ENCODE measurements around the gene CEL. TPM values are rescaled to one million over a fixed set of nuclear protein-coding genes. Genes with fewer than 3 reads are reported as not detected.

The CEL gene
- total and polyA plus RNA-seq, 2 donors (not counting 3 experiments of a cell fraction or from before 2014, with no cell fraction given) = 0.92 to 1.1 TPM

GRCh38 chr9:133057006-133057405, 4.8 kb upstream of the CEL start:
- intact Hi-C loops (cut with micrococcal nuclease) (no loop called here), dilution Hi-C loops (cut with MboI; ENCODE audit: extremely low pct_ligation_motif_present, low sequenced_read_pairs) (no loop called here)
- ChIA-PET CTCF (interaction anchor here (0.6 kb wide), 1 partner anchor 87 kb away, joined by 3 read pairs; no protein-coding TSS in a partner anchor), POLR2A (no interaction called here)
- Histone ChIP-seq H3K9me1 (replicated peaks; ENCODE audit: control insufficient read depth, extremely low read depth, insufficient read depth, low read length) (no peaks in the 10 kb centered on the region), H3K4me1 (ENCODE audit: control insufficient read depth, extremely low read depth, insufficient read depth, low read length) (peaks cover 3% of the 10 kb centered on the region), H3K27ac (ENCODE audit: insufficient read depth, low read depth, low read length) (no peak overlapping the region), H2AFZ (ENCODE audit: low read depth, low read length) (no peak overlapping the region), H3K27me3 (ENCODE audit: control insufficient read depth in 2 of 2, insufficient read depth in 2 of 2, low read length in 2 of 2) (no peaks in the 10 kb centered on the region), H4K20me1 (replicated peaks; ENCODE audit: control insufficient read depth, extremely low read depth, insufficient read depth, low read length) (no peaks in the 10 kb centered on the region), H3K79me2 (ENCODE audit: control insufficient read depth, insufficient read depth, low read length) (no peaks in the 10 kb centered on the region), H3K9me3 (replicated peaks; ENCODE audit: control insufficient read depth, insufficient read depth, low read length) (no peaks in the 10 kb centered on the region), H3K4me2 (ENCODE audit: insufficient read depth, low read length) (no peak overlapping the region), H3K4me3 (replicated peaks in 1 of 3; ENCODE audit: insufficient read depth in 1 of 3, low read depth in 1 of 3, low read length in 3 of 3) (no peak overlapping the region), H3K9ac (replicated peaks; ENCODE audit: extremely low read depth, insufficient read depth, low read length) (no peak overlapping the region), H3K36me3 (ENCODE audit: control insufficient read depth in 2 of 2, extremely low read depth in 1 of 2, insufficient read depth in 2 of 2, low read length in 2 of 2) (peaks cover 0 to 30% of the 10 kb centered on the region in 2 experiments)
- FAIRE-seq = no peak
- no TSS peak for BruUV-seq (replicated peaks)
- no peak for DNase-seq (ENCODE audit: low read depth, low spot score)
- TF ChIP-seq POLR2AphosphoS5 (IDR thresholded peaks at IDR 0.05; ENCODE audit: insufficient read depth, low read depth, low read length) = no peak
- TF ChIP-seq JUN (IDR thresholded peaks at IDR 0.05; ENCODE audit: borderline replicate concordance, insufficient read depth, insufficient read length, low read depth) = no peak
- TF ChIP-seq FOS (IDR thresholded peaks at IDR 0.05; ENCODE audit: borderline replicate concordance, insufficient read depth, low read length) = no peak
- no peak for TF ChIP-seq GATA2 (IDR thresholded peaks at IDR 0.05; ENCODE audit: insufficient read depth, insufficient read length, low read depth, low read length)
- TF ChIP-seq EZH2 (IDR thresholded peaks at IDR 0.05; ENCODE audit: borderline replicate concordance, low read depth, low read length, severe bottlenecking) = no peak
- no peak for TF ChIP-seq POLR2A (IDR thresholded peaks at IDR 0.05; ENCODE audit: low read depth, low read length)
- TF ChIP-seq, protein P1, sequence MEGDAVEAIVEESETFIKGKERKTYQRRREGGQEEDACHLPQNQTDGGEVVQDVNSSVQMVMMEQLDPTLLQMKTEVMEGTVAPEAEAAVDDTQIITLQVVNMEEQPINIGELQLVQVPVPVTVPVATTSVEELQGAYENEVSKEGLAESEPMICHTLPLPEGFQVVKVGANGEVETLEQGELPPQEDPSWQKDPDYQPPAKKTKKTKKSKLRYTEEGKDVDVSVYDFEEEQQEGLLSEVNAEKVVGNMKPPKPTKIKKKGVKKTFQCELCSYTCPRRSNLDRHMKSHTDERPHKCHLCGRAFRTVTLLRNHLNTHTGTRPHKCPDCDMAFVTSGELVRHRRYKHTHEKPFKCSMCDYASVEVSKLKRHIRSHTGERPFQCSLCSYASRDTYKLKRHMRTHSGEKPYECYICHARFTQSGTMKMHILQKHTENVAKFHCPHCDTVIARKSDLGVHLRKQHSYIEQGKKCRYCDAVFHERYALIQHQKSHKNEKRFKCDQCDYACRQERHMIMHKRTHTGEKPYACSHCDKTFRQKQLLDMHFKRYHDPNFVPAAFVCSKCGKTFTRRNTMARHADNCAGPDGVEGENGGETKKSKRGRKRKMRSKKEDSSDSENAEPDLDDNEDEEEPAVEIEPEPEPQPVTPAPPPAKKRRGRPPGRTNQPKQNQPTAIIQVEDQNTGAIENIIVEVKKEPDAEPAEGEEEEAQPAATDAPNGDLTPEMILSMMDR (IDR thresholded peaks at IDR 0.05; ENCODE audit: extremely low read depth in 1 of 2, insufficient read depth in 1 of 2, low read depth in 1 of 2, low read length in 2 of 2) = no peak
- TF ChIP-seq, protein P2, sequence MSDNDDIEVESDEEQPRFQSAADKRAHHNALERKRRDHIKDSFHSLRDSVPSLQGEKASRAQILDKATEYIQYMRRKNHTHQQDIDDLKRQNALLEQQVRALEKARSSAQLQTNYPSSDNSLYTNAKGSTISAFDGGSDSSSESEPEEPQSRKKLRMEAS (IDR thresholded peaks at IDR 0.05; ENCODE audit: insufficient read depth, insufficient read length) = no peak
- TF ChIP-seq MYC (IDR thresholded peaks at IDR 0.05; ENCODE audit: low read depth, low read length) = no peak

Data from endothelial cell of umbilical vein (primary cell).